HUES48 (cell line): ENCODE measurements around the gene RNF11.
"Not testable (repeated sequence)": the region's sequence is repeated elsewhere in the genome, so short reads cannot be mapped to it uniquely, and the experiment has no call there.

ENCODE experiments used
- H3K27ac ChIP-seq: one replicate; pipeline ENCODE4 v1.7.0; 2013; ENCODE audit warnings: low read depth, low read length, inconsistent platforms
- H3K27me3 ChIP-seq: 2 replicates; pipeline ENCODE4 v1.6.1; 2013; ENCODE audit warnings: mild to moderate bottlenecking, low read length; ENCODE audit not compliant: control insufficient read depth, insufficient read depth
- H3K36me3 ChIP-seq: 2 replicates; pipeline ENCODE4 v1.6.1; 2013; ENCODE audit warnings: low read length; ENCODE audit not compliant: control insufficient read depth, insufficient read depth
- H3K4me1 ChIP-seq: 2 replicates; pipeline ENCODE4 v1.6.1; 2013; ENCODE audit warnings: mild to moderate bottlenecking, low read length; ENCODE audit not compliant: control insufficient read depth, insufficient read depth
- H3K4me3 ChIP-seq: 2 replicates; pipeline ENCODE4 v1.5.1; 2013; ENCODE audit warnings: mild to moderate bottlenecking, low read depth, low read length
- H3K9ac ChIP-seq: 2 replicates; pipeline ENCODE4 v1.6.1; 2013; ENCODE audit warnings: mild to moderate bottlenecking, low read depth, low read length, moderate library complexity
- H3K9me3 ChIP-seq: 2 replicates; pipeline ENCODE4 v1.6.1; 2013; ENCODE audit warnings: low read length; ENCODE audit not compliant: control insufficient read depth, insufficient read depth

The RNF11 gene

GRCh38 chr1:51241119-51241518, 5.0 kb downstream of the RNF11 start:
- Histone ChIP-seq H3K9ac (no peak overlapping the region), H3K27me3 (no peaks in the 10 kb centered on the region), H3K4me1 (peaks cover 29% of the 10 kb centered on the region; the same call in 1 of the 2 replicates)

GRCh38 chr1:51242546-51242945, 6.5 kb downstream of the RNF11 start:
- Histone ChIP-seq H3K36me3 (no peaks in the 10 kb centered on the region; the same call in 1 of the 2 replicates), H3K27ac (no peak overlapping the region), H3K4me1 (peaks cover 27% of the 10 kb centered on the region; the same call in 1 of the 2 replicates), H3K9ac (no peak overlapping the region), H3K4me3 (no peak overlapping the region), H3K27me3 (no peaks in the 10 kb centered on the region), H3K9me3 (no peaks in the 10 kb centered on the region)

More at GRCh38 chr1:51241119-51241518, 5.0 kb downstream of the RNF11 start:
- Histone ChIP-seq H3K9me3 (no peaks in the 10 kb centered on the region), H3K4me3 (no peak overlapping the region), H3K27ac (no peak overlapping the region), H3K36me3 (no peaks in the 10 kb centered on the region; the same call in 1 of the 2 replicates)

GRCh38 chr1:51247022-51247421, 10.9 kb downstream of the RNF11 start:
- no peaks in the 10 kb centered on the region; the same call in 1 of the 2 replicates for H3K36me3 ChIP-seq
- H3K9ac ChIP-seq = no peak overlapping the region
- H3K4me3 ChIP-seq = no peak overlapping the region
- peaks cover 5% of the 10 kb centered on the region; the same call in 1 of the 2 replicates for H3K4me1 ChIP-seq
- H3K27me3 ChIP-seq = no peaks in the 10 kb centered on the region
- no peaks in the 10 kb centered on the region for H3K9me3 ChIP-seq
- H3K27ac ChIP-seq = no peak overlapping the region

- no peaks in the 10 kb centered on the region for H3K9me3 ChIP-seq
- 0 out of 2 replicates have a peak, but pooled peaks cover under 1% of the 10 kb centered on the region for H3K4me1 ChIP-seq
- H3K9ac ChIP-seq = no peak overlapping the region
- no peak overlapping the region for H3K27ac ChIP-seq
- H3K27me3 ChIP-seq = no peaks in the 10 kb centered on the region
- no peaks in the 10 kb centered on the region; the same call in 1 of the 2 replicates for H3K36me3 ChIP-seq
- H3K4me3 ChIP-seq = no peak overlapping the region
These were observed 11.4 kb downstream of the RNF11 start for GRCh38 chr1:51247499-51247898.

- Histone ChIP-seq H3K9ac (no peak overlapping the region), H3K4me1 (no peaks in the 10 kb centered on the region), H3K9me3 (no peaks in the 10 kb centered on the region), H3K27ac (no peak overlapping the region), H3K4me3 (no peak overlapping the region), H3K27me3 (no peaks in the 10 kb centered on the region), H3K36me3 (no peaks in the 10 kb centered on the region)
These were observed 13.4 kb downstream of the RNF11 start for GRCh38 chr1:51249445-51249844.

GRCh38 chr1:51250729-51251128, 14.7 kb downstream of the RNF11 start:
- not testable (repeated sequence) for H3K4me3 ChIP-seq, H3K27me3 ChIP-seq, H3K27ac ChIP-seq, H3K9ac ChIP-seq, H3K36me3 ChIP-seq, H3K9me3 ChIP-seq, H3K4me1 ChIP-seq

GRCh38 chr1:51251165-51251564, 15.1 kb downstream of the RNF11 start:
- not testable (repeated sequence) for H3K4me1 ChIP-seq, H3K27me3 ChIP-seq, H3K9ac ChIP-seq, H3K27ac ChIP-seq, H3K9me3 ChIP-seq, H3K4me3 ChIP-seq, H3K36me3 ChIP-seq

GRCh38 chr1:51252366-51252765, 16.3 kb downstream of the RNF11 start:
- Histone ChIP-seq H3K9me3 (no peaks in the 10 kb centered on the region), H3K27me3 (no peaks in the 10 kb centered on the region), H3K9ac (no peak overlapping the region), H3K4me1 (no peaks in the 10 kb centered on the region), H3K4me3 (no peak overlapping the region), H3K27ac (no peak overlapping the region), H3K36me3 (no peaks in the 10 kb centered on the region)

GRCh38 chr1:51253691-51254090, 17.6 kb downstream of the RNF11 start:
- no peaks in the 10 kb centered on the region for H3K36me3 ChIP-seq
- no peak overlapping the region for H3K4me3 ChIP-seq
- no peaks in the 10 kb centered on the region for H3K27me3 ChIP-seq
- no peaks in the 10 kb centered on the region for H3K9me3 ChIP-seq
- no peaks in the 10 kb centered on the region for H3K4me1 ChIP-seq
- no peak overlapping the region for H3K9ac ChIP-seq
- no peak overlapping the region for H3K27ac ChIP-seq

- Histone ChIP-seq H3K9ac (no peak overlapping the region), H3K36me3 (no peaks in the 10 kb centered on the region), H3K27me3 (no peaks in the 10 kb centered on the region), H3K4me1 (no peaks in the 10 kb centered on the region), H3K27ac (no peak overlapping the region), H3K4me3 (no peak overlapping the region), H3K9me3 (no peaks in the 10 kb centered on the region)
These were observed 19.3 kb downstream of the RNF11 start for GRCh38 chr1:51255331-51255730.

GRCh38 chr1:51263147-51263877, 27.2 kb downstream of the RNF11 start:
- Histone ChIP-seq H3K36me3 (no peaks in the 10 kb centered on the region), H3K4me3 (no peak overlapping the region), H3K9me3 (no peaks in the 10 kb centered on the region), H3K27ac (no peak overlapping the region), H3K9ac (no peak overlapping the region), H3K4me1 (peaks cover 11% of the 10 kb centered on the region), H3K27me3 (no peaks in the 10 kb centered on the region)
